Spleen (tissue), 11 donors: ENCODE data around the gene KCNQ4. TPM values are rescaled to one million over a fixed set of nuclear protein-coding genes. Genes with fewer than 3 reads are reported as not detected.

Experiments used
- DNase-seq: peaks from one replicate; pipeline ENCODE4 v3.0.0-alpha.2; 2020
- H3K27ac ChIP-seq, 8 donors: fragments of 200-600 bp; sonication (generic) in 7 of 8; 1 replicate in 4 of 8; 2 replicates in 4 of 8; pipeline versions ENCODE4 v1.5.0 to v1.8.0; 2016 to 2021; ENCODE audit warnings: inconsistent platforms in 4 of 8, mild to moderate bottlenecking in 4 of 8, moderate library complexity in 1 of 8
- H3K27me3 ChIP-seq, 7 donors: fragments of 200-600 bp; sonication (generic) in 6 of 7; replicated peaks in 1 of 7; 1 replicate in 4 of 7; 2 replicates in 3 of 7; pipeline versions ENCODE4 v1.5.0 to v1.8.0; 2016 to 2021; ENCODE audit warnings: inconsistent platforms in 3 of 7, mild to moderate bottlenecking in 1 of 7
- H3K36me3 ChIP-seq, 6 donors: fragments of 200-600 bp; sonication (generic) in 5 of 6; 1 replicate in 4 of 6; 2 replicates in 2 of 6; pipeline versions ENCODE4 v1.5.0 to v1.8.0; 2016 to 2021; ENCODE audit warnings: inconsistent platforms in 2 of 6
- H3K4me1 ChIP-seq, 6 donors: fragments of 200-600 bp; sonication (generic) in 5 of 6; 1 replicate in 3 of 6; 2 replicates in 3 of 6; pipeline versions ENCODE4 v1.5.0 to v1.8.0; 2016 to 2021; ENCODE audit warnings: inconsistent platforms in 3 of 6
- H3K4me3 ChIP-seq, 8 donors: fragments of 200-600 bp; sonication (generic) in 7 of 8; 1 replicate in 4 of 8; 2 replicates in 4 of 8; pipeline versions ENCODE4 v1.5.0 to v1.8.0; 2016 to 2021; ENCODE audit warnings: inconsistent platforms in 4 of 8, mild to moderate bottlenecking in 4 of 8, moderate library complexity in 2 of 8
- H3K9me3 ChIP-seq, 8 donors: fragments of 200-600 bp; sonication (generic) in 7 of 8; 1 replicate in 4 of 8; 2 replicates in 4 of 8; pipeline versions ENCODE4 v1.5.0 to v1.8.0; 2016 to 2021; ENCODE audit warnings: inconsistent platforms in 4 of 8
- POLR2A ChIP-seq, 3 donors: fragments of 450-650 bp; IDR thresholded peaks; one replicate each; pipeline ENCODE4 v1.5.1; 2017; ENCODE audit warnings: antibody characterized with exemption in 3 of 3, mild to moderate bottlenecking in 1 of 3
- POLR2AphosphoS5 ChIP-seq, 3 donors: sonication (generic); formaldehyde crosslinking; IDR thresholded peaks; one replicate each; pipeline ENCODE4 v1.5.1; 2017; ENCODE audit warnings: antibody characterized with exemption in 3 of 3
- WGBS, 5 donors: extraction: QIAGEN DNeasy Blood & Tissue Kit in 3 of 5; methylation state at CpG; one replicate each; pipeline versions ENCODE4 v1.1.5 to v1.1.7; 2013 to 2018; 5-methylcytosine and 5-hydroxymethylcytosine counted together
- intact Hi-C: fragments of 100-400 bp; cut with DNase I; formaldehyde crosslinking; loops from one replicate; pipeline ENCODE4 v1.15.0; 2023; ENCODE audit warnings: low total_unique reads
- polyA plus RNA-seq, 3 donors: library from polyadenylated mRNA; stranded (reverse); fragments of 200-250 nt; gene quantifications; one replicate each; pipeline ENCODE4 v1.2.1, GENCODE V29; 2013
- total RNA-seq, 7 donors: library from RNA; depleted of rRNA in 3 of 7; stranded (reverse); fragments of >200 nt in 3 of 7; fragmentation: NEBNext Ultra II Directional in 4 of 7; extraction: Animal tissue kit (Norgen Biotek cat#: 25700) in 4 of 7; gene quantifications; one replicate each; pipeline versions ENCODE4 v1.1.0 to v1.2.1, GENCODE V29; 2016 to 2021
- TF ChIP-seq, protein P1 (sequence below), 11 experiments: fragments of 200-600 bp in 7 of 11; fragments of 450-650 bp in 4 of 11; sonication (generic) in 4 of 11; IDR thresholded peaks in 8 of 11; conservative IDR thresholded peaks in 3 of 11; 1 replicate in 7 of 11; 2 replicates in 4 of 11; pipeline versions ENCODE4 v1.4.0 to v1.8.0; 2016 to 2021; ENCODE audit warnings: antibody characterized with exemption in 11 of 11, inconsistent platforms in 4 of 11, mild to moderate bottlenecking in 1 of 11
- donor health status: healthy with polysubstance abuse.
- donor health status: DM: no; HTN: no; CAD: no; lungs with moderate emphysema.
- donor health status: DM: no; HTN: no; CAD: no.
- donor health status: Bipolar disorder and iron deficiency.
- donor health status: healthy.
- donor health status: DM: no; HTN: no; CAD: no.
- donor health status: DM: yes; HTN: yes; CAD: no.

KCNQ4 gene
- total and polyA plus RNA-seq, 10 donors: 0.09 to 0.54 (median 0.25) TPM

- WGBS, 5 donors: 93 to 99% (median 98%) methylated on average over 2 of the region's 2 CpGs
- Histone ChIP-seq H3K36me3 (peaks cover 0 to 98% (median 58%) of the 10 kb centered on the region in 6 donors), H3K27ac (no peak overlapping the region), H3K9me3 (no peaks in the 10 kb centered on the region), H3K4me1 (peaks cover 0 to 20% (median 0%) of the 10 kb centered on the region in 6 donors), H3K27me3 (no peaks in the 10 kb centered on the region), H3K4me3 (no peak overlapping the region)
- TF ChIP-seq POLR2A (IDR thresholded peaks at IDR 0.05): no peak
- TF ChIP-seq, protein P1, sequence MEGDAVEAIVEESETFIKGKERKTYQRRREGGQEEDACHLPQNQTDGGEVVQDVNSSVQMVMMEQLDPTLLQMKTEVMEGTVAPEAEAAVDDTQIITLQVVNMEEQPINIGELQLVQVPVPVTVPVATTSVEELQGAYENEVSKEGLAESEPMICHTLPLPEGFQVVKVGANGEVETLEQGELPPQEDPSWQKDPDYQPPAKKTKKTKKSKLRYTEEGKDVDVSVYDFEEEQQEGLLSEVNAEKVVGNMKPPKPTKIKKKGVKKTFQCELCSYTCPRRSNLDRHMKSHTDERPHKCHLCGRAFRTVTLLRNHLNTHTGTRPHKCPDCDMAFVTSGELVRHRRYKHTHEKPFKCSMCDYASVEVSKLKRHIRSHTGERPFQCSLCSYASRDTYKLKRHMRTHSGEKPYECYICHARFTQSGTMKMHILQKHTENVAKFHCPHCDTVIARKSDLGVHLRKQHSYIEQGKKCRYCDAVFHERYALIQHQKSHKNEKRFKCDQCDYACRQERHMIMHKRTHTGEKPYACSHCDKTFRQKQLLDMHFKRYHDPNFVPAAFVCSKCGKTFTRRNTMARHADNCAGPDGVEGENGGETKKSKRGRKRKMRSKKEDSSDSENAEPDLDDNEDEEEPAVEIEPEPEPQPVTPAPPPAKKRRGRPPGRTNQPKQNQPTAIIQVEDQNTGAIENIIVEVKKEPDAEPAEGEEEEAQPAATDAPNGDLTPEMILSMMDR (IDR thresholded peaks at IDR 0.05 in 8 of 11, conservative IDR thresholded peaks at IDR 0.05 in 3 of 11): no peak
- no peak for TF ChIP-seq POLR2AphosphoS5 (IDR thresholded peaks at IDR 0.05)
- intact Hi-C loops: no loop called here
- no peak for DNase-seq
These were observed 33.1 kb upstream of the KCNQ4 start for GRCh38 chr1:40750451-40750908.

- DNase-seq: no peak
- peaks cover 0 to 100% (median 65%) of the 10 kb centered on the region in 6 donors for H3K36me3 ChIP-seq
These were observed 31.8 kb upstream of the KCNQ4 start for GRCh38 chr1:40751802-40752201.

DNA sequence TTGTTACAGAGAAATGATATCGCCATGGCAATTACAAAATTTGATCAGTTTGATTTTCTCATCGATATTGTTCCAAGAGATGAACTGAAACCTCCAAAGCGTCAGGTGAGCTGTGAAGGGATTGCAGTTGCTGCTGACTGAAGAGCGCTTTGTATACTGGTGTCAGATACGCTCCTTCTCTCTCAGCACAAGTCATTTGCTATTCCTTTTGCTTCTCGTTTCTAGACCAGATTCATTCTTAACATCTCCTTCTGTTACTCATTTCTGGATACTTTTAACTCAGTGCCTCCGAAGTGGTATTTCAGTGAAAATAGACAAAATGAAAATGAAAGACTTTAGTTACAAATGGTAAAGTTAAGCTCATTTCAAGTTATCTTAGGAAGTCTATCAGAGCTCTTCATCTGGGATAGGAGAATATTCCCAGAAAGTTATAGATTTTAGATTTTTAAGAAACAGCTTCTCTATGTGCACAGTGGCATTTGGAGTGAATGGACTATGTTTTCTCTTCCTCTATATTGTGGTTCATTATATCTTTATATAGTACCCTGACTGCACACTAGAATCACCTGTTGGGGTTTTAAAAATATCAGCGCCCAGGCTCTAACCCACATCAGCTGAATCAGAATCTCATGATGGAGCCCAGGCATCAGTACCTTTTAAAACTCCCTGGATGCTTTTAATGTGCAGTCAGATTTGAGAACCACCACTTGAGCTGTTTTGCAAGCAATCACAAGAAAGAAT, 30.3 kb upstream of the KCNQ4 start:
- Histone ChIP-seq H3K4me3 (no peak overlapping the region), H3K27ac (no peak overlapping the region), H3K9me3 (no peaks in the 10 kb centered on the region), H3K4me1 (peaks cover 0 to 5% (median 0%) of the 10 kb centered on the region in 6 donors), H3K27me3 (no peaks in the 10 kb centered on the region), H3K36me3 (peaks cover 0 to 100% (median 73%) of the 10 kb centered on the region in 6 donors)
- TF ChIP-seq POLR2AphosphoS5 (IDR thresholded peaks at IDR 0.05): no peak
- TF ChIP-seq POLR2A (IDR thresholded peaks at IDR 0.05): no peak
- TF ChIP-seq, protein P1 (IDR thresholded peaks at IDR 0.05 in 8 of 11, conservative IDR thresholded peaks at IDR 0.05 in 3 of 11): no peak
- no peak for DNase-seq
- WGBS, 5 donors: 71 to 88% (median 84%) methylated on average over 8 of the region's 8 CpGs
- intact Hi-C loops: no loop called here

More at GRCh38 chr1:40751802-40752201, 31.8 kb upstream of the KCNQ4 start:
- intact Hi-C loops: no loop called here
- H3K9me3 ChIP-seq: no peaks in the 10 kb centered on the region
- H3K4me3 ChIP-seq: no peak overlapping the region
- WGBS, 5 donors: 66 to 90% (median 82%) methylated on average over 4 of the region's 4 CpGs
- H3K27ac ChIP-seq: no peak overlapping the region
- H3K27me3 ChIP-seq: no peaks in the 10 kb centered on the region
- H3K4me1 ChIP-seq: peaks cover 0 to 7% (median 0%) of the 10 kb centered on the region in 6 donors
- TF ChIP-seq POLR2A (IDR thresholded peaks at IDR 0.05) (no peak), POLR2AphosphoS5 (IDR thresholded peaks at IDR 0.05) (no peak)
- TF ChIP-seq, protein P1 (IDR thresholded peaks at IDR 0.05 in 8 of 11, conservative IDR thresholded peaks at IDR 0.05 in 3 of 11): no peak

DNA sequence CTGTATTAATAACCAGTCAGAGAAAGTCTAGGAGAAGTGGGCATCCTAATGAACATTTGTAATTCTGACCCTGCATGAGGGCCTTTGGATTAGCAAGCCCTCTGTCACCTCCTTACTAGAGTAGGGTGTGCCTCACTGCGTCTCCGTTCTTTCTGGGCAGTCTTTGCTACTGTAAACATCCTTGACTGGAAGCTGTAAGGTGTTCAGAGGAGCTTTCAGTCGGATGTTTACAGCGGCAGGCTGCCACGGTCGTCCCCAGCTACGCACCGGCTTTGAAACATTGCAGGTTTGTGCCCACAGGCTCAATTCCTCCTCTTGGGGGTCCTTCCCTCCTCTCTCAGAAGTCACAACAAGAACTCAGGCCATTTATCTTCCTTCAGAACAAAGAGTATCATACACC, 29.4 kb upstream of the KCNQ4 start:
- TF ChIP-seq POLR2AphosphoS5 (IDR thresholded peaks at IDR 0.05) (no peak), POLR2A (IDR thresholded peaks at IDR 0.05) (no peak)
- TF ChIP-seq, protein P1 (IDR thresholded peaks at IDR 0.05 in 8 of 11, conservative IDR thresholded peaks at IDR 0.05 in 3 of 11): no peak
- peaks cover 0 to 5% (median 0%) of the 10 kb centered on the region in 6 donors for H3K4me1 ChIP-seq
- H3K27ac ChIP-seq: peak overlapping the region in 1 of 8 donors; percentile 24
- no peak for DNase-seq
- intact Hi-C loops: no loop called here
- H3K9me3 ChIP-seq: no peaks in the 10 kb centered on the region
- no peak overlapping the region for H3K4me3 ChIP-seq
- H3K27me3 ChIP-seq: no peaks in the 10 kb centered on the region
- 94 to 98% (median 97%) methylated on average over 8 of the region's 8 CpGs for WGBS, 5 donors
- H3K36me3 ChIP-seq: peaks cover 0 to 100% (median 73%) of the 10 kb centered on the region in 6 donors
